HG02973 (cell line): Measurements from ENCODE around the gene HLA-DQB1.
"Not testable (repeated sequence)": the region's sequence is repeated elsewhere in the genome, so short reads cannot be mapped to it uniquely, and the experiment has no call there.

Experiments used
- ATAC-seq: cut with Tn5 transposase; IDR thresholded peaks from one replicate; pipeline ENCODE4 v1.9.1; 2021; ENCODE audit warnings: moderate library complexity; ENCODE audit not compliant: unreplicated experiment

HLA-DQB1 gene

DNA sequence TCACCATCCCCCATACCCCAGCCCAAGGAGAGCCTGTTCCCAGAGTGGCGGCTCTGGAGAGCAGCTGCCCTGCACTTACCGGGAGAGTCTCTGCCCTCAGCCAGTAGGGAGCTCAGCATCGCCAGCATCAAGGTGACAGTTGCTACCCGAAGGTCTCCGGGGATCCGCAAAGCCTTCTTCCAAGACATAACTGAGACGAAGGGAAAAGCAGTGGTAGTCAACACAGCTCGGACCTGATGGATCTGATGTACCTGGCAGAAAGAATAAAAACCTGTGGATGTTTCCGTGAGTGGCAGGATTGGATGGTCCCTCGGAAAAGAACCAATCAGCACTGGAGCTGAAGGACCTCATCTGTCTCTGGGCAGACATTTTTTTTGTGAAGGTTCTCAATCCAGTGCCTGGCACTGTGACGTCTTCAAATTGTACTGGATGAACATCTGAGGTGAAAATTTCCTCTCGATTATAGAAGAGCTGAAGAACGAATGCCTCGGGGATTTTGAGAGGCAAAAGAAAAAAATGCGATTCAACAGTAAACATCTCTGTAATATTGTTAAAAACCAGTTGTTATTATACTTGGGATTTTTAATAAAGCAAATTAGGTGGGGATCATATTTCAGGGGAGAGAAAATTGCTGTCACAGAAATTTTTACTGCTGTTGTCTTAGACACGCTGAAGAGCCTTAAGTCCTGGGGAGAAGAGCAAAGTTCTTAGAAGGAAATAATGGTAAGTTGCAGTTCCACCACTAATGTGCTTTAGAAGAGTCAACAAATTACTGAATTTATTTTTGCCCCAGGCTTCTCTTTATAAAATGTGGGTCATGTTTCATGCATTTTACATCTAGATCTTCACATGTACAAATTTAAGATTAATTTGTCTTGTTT is at the start of gene HLA-DQB1:
Gene HLA-DQB1, minus strand, starts transcription at position 238 of the 881 bp plus-strand sequence. Its CDS starts 50 bp downstream, at position 188.
- ATAC-seq, result peak; percentile 55

DNA sequence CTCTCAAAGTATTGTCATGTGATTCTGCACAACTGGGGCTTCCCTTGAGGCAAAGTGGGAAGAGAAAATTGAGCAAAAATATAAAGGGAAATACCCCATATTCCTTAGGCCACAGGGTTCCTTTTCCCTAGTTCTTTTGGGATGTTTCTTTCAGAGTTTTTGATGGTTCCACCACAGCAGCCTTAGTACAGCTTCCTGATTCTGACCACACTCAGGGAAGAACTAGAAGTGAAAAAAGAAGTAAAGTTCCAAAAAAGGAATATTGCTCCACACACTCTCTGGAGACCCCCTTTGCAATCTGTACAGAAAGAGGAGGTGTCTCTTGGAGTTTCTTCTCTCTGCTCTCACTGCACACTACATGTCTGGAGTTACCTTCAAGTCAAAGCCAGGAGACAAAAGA is 46.8 kb upstream of the HLA-DQB1 start:
- no peak for ATAC-seq

DNA sequence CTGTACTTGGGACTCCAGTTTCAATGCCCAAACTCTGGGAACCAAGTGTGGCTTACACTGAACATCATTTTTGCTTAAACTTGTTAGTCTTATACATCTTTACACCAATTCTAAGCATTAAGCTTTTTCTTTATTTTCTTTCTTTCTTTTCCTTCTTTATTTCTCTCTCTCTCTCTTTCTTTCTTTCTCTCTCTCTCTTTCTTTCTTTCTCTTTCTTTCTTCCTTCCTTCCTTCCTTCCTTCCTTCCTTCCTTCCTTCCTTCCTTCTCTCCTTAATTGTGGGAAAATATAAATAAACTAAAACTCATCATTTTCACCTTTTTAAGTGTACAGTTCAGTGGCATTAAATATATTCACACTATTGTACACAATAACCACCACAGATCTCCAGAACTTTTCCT is 43.2 kb upstream of the HLA-DQB1 start:
- ATAC-seq, result no peak

DNA sequence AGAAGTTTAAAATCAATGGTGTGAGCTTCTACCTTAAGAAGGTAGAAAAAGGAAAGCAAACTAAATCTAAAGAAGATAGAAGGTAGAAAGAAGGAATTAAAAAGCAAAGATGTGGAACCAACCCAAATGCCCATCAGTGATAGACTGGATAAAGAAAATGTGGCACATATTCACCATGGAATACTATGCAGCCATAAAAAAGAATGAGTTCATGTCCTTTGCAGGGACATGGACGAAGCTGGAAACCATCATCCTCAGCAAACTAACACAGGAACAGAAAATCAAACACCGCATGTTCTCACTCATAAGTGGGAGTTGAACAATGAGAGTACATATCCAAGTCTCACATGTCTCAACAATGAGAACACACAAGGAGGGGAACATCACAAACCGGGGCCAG is 38.7 kb upstream of the HLA-DQB1 start:
- not testable (repeated sequence) for ATAC-seq

DNA sequence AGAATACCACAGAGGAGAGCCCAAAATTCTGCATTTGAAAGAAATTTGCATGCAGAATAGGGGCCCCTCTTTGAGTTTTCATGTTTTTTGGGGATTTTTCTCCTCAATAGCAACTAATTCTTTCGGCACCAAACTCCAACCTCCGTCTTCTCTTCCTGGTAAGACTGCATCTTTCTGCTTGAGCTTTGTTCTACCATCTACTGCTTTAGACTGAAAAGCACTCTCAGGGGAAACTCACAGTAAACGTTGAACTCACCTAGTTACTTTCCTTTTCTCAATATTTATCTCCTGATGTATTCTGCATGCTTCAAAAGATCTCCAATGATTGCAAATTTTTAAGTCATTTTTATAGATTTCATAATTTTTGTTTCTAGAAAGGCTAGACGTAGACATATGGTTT is 36.9 kb upstream of the HLA-DQB1 start:
- ATAC-seq, result no peak

DNA sequence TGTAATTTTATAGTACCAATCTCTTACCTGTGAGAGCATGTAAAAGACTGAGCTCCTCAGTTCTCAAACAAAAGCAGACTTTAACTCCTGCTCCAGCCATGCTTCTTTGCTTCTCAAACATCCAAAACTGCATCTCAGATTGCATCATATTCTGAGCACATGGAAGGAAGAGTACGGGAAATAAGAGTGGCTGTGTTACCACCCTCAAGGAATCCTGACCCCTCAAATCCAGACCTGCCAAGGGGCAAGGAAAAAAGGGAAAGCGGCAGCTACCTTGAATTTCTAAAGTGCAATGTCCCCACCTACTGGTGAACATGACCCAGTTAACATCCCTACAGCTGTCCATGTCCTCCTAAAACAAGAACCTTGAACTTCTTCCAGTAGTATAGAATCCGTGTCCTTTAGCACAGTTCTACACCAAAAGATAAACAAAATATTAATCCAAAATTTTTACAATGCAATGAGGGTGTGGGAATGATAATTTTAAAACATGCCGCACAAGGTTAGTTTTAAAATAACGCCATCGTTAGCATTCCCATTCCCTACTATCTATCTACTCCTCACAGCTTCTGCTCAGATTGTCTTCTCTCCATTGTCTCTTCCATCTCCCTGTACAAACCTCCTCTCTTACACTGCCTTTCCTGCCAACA is 34.1 kb upstream of the HLA-DQB1 start:
- ATAC-seq, result no peak

DNA sequence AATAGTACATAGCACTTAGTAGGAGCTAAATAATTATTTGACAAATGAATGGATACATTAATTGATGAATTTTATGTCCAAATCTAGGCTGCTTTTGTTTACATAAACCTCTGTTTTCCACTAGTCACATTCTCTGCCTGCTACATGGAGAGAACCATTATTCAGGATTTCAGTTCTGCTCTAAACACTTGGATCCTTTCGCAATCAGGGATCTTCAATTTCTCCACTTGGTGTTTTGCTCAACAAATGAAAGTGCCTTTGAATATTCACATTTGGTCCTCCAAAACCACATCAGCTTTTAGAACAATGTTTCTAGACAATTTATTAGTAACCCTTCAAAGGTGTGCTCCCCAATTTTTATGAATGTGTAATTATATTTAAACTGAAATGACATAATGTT is 30.6 kb upstream of the HLA-DQB1 start:
- no peak for ATAC-seq

DNA sequence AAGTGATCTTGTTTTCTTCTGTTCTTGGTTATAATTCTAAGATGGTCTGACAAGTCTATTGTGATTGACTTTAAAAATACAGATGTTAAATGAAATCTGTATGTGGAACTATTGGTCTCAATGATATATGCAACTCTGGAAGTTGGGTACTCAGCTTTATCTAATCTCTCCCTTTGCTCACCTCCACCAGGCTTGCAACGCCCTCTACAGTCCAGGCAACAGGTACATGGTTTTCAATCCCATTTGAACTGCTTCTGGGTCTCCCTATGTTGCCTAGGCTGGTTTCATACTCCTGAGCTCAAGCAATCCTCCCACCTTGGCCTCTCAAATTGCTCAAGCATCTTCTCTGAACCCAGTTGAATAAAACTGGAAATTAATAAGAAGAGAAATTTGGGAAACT is 25.6 kb upstream of the HLA-DQB1 start:
- ATAC-seq, result no peak

DNA sequence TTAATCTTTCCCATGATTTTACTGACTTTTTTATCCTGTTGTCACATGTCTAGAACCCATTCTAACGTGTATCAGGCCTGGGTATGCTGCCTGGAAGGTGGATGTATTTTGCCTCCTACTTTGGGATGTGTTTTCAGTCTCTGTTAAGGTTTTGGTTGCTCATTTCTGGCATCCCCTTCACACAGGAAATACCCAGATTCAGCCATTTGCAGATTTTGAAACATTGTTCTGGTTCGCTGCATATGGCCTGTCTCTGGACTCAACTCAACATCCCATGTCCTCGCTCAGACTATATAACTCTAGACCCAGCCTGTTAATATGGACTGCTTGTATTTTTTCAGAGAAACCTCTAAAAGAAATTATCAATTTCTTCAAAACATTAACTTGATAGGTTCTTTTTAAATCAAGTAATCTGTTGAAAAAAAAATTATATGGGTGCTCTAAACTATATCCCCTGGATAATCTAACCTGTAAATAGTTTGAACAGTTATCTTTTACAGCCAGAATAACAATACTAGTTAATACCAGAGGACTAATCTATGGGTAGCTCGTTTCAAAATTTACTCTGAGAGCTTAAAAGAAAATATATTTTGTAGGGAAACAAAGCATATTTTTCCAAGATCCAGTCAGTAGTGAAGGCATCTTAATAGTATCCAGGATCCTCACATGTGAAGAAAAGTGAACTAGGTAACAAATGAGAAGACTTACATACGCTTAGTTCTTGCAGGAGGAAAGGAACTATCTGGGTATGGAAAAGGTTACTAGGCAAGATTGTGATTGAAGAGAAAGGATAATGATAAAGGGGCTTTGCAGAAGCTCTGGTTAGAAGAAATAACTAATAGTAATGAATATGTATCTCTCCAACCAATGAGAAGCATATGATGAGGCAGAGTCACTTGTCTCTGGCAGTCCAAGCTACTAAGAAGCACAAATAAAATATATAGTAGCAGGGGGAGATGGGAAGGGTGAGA is 23.4 kb upstream of the HLA-DQB1 start:
- no peak for ATAC-seq

DNA sequence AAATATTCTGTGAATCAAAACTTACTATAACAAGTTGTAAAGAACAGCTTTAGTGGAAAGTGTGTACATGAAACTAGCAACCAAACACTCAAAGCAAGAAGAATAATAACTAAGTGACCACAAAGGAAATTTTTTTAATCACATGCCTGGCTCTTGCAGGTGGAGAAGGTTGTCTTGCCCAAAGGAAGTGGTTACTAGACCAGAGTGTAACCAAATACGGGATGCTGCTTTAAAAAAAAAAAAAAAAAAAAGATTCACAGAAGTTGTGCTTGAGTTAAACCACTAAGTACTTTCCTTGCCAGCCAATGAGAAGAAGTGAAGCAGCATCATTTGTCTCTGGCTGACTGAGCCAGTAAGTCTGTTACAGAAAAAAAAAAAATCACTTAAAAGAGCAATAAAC is 19.1 kb upstream of the HLA-DQB1 start:
- ATAC-seq, result peak; percentile 78

DNA sequence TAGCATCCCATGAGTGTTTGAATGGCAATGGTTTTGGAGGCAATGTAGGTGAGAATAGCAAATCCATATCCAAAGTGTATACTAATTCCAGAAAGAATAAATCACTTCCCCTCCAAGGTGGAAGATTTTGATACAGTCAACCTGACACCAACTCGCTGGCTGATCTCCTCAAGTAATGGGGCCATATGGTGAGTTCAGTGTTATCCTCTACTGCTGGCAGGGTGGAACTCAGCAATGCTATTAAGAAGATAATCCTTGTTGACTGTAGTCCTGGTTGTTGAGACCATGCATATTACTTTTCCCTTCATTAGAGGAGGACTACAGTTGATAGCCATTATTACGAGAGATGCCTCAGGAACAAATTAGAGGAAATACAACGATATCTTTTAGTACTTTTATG is 17.8 kb upstream of the HLA-DQB1 start:
- ATAC-seq, result no peak

DNA sequence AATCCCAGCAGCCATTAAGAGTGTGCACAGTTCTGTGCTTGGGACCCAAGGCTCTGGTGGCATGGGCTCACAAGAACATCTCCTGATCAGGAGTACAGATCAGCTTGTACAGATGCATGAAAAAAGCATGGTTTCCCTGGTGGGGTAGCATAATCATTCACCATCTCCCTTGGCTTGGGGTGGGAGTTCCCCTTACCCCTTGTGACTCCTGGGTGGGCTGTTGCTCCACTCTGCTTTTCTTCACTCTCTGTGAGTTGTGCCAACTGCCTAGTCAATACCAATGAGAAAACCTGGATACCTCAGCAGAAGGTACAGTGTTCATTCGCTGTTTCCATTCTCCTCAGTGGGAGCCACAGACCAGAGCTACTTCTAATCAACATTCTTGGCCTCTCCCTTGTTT is 13.6 kb upstream of the HLA-DQB1 start:
- no peak for ATAC-seq

DNA sequence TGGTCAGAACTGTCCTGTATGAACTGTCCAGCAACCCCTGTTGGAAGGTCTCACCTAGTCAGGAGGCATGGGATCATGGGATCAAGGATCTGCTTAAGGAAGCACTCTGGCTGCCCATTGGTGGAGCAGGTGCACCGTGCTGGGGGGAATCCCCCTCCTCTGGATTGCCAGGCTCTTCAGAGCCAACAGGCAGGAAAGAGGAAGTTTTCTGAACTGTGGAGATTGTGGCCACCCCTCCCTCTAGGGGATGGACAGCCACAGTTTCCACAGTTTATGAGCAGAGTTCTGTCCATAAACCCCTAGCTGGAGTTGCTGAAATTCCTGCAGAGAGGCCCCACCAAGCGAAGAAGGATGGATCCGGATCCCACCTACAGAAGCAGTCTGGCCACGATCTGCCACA is 13.0 kb upstream of the HLA-DQB1 start:
- no peak for ATAC-seq

DNA sequence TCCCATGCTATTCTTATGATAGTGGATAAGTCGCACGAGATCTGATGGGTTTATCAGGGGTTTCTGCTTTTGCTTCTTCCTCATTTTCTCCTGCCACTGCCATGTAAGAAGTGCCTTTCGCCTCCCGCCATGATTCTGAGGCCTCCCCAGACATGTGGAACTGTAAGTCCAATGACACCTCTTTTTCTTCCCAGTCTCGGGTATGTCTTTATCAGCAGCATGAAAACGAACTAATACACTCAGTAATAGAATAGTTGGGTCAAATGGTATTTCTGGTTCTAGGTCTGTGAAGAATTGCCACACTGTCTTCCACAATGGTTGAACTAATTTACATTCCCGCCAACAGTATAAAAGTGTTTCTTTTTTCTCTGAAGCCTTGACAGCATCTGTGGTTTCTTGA is 7.7 kb upstream of the HLA-DQB1 start:
- ATAC-seq, result not testable (repeated sequence)

DNA sequence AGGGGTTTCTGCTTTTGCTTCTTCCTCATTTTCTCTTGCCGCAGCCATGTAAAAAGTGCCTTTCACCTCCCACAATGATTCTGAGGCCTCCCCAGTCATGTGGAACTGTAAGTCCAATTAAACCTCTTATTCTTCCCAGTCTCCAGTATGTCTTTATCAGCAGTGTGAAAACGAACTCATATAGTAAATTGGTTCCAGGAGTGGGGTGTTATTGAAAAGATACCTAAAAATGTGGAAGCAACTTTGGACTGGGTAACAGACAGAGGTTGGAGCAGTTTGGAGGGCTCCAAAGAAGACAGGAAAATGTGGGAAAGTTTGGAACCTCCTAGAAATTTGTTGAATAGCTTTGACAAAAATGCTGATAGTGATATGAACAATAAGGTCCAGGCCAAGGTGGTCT is 5.5 kb upstream of the HLA-DQB1 start:
- not testable (repeated sequence) for ATAC-seq

DNA sequence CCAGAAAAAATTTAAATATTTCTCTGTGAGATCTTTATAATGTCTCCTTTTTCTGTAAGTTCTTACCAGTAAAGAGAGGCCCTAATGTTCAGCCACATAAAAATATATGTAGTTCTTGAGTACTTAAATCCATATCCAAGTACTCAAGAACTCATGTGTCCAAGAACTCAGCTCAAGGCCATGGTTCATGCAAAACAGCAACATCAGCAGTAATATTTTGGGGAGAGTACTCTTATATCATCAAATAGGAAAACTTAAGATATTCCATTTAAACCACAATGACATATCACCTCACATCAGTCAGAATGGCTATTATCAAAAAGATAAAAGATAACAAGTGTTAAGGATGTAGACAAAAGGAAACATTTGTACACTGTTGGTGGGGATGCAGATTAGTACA is 3.4 kb upstream of the HLA-DQB1 start:
- ATAC-seq, result no peak

DNA sequence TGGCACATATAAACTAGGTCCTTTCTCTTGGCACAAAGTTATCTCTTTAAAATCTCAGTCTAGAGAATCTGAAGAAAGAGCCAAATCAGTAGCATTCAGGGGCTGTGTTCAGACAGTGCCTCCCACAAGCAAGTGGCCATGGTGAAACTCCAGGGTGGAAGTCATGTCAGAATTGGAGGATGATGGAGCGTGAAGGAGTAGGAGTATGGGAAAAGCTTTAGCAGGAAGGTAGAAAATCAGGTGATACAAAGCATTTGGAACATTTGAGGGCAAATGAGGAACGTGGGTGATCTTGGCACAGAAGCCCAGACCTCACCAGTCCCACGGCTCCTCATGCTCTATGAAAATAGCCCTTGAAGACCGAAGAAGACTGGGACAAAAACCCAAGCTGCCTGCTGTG is 2.8 kb upstream of the HLA-DQB1 start:
- no peak for ATAC-seq

DNA sequence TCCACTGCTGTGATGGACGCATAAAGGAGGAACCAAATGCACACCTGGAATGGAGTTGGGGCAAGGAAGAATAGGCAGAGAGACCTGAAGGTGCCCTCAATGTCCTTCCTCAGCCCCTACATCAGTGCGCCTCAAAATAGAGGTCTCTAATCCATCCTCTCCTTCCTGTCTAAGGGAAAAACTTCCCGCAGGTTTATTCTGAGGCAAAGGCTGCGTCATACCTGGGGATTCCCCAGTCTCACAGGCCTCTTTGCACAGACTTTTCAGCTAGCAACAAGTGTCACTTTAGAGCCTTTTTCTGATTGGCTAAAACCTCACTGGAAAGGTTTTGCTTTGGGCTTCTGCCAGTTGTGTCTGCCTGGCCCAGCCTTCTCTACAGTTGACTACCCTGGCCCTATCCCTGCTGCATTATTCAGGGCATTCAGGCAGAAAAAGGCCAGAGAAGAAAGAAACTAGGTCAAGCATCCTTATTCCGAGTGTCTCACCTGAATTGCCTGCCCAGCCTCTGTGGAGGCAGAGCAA is 1.8 kb upstream of the HLA-DQB1 start:
- ATAC-seq, result peak; percentile 50

DNA sequence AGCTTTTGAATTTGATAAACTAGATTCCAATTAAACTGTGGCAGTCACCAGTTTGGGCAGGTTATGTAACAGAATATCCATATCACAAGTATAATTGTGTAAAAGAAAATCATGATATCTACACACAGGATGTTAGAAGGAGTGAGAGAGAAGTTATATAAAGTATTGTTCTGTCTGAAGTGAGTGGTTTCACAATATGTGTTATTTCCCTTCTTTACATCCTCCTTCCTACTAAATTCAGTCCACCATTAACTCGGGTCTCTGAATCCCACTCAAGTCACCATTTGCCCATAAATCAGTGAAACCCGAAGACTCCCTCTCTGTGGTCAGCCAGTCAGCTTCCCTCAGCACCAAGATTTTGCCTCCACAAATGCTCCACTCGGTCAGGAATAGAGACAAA is 796 bp downstream of the HLA-DQB1 start:
- ATAC-seq, result no peak

DNA sequence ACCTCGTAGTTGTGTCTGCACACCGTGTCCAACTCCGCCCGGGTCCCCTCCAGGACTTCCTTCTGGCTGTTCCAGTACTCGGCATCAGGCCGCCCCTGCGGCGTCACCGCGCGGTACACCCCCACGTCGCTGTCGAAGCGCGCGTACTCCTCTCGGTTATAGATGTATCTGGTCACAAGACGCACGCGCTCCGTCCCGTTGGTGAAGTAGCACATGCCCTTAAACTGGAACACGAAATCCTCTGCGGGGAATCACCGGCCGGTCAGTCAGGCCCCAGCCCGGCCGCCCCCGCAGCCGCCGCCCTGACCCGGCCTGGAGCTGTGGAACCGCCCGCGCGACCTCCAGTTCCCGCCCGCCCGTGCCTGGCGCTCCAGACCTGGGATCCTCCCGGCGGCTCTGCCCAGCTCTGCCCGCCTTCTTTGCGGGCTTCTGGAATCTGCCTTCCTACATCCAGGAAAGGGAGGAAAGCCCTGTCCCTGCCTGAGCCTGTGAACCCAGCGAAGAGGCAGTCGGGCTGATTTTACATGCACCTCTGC is 1.6 kb downstream of the HLA-DQB1 start:
- ATAC-seq, result no peak

DNA sequence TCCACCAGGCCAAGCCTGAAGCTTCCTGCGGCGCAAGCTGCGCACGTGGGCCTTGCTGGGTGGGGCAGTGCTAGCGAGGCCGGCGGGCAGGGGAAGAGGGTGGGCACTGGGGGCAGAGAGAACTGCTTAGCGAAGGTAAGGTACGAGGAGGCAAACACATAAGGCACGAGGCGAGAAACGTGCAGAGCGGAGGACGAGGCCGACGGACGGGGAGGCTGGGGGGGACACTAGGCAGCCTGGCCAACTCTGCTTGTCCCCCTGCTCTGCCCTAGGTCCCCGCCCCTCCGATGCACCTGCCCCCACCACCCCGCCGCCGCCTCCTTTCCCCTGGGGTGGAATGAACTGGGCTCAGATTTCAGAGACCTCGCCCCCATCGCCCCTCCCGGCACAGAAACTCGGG is 2.1 kb downstream of the HLA-DQB1 start:
- ATAC-seq, result no peak
